ENCODE measurements around the gene SLC35B4. TPM values are rescaled to one million over a fixed set of nuclear protein-coding genes. Genes with fewer than 3 reads are reported as not detected.

SLC35B4 gene
- total RNA-seq, 3 donors from 2014 or later (not counting 1 experiment from before 2014, with no cell fraction given) = 5.2 to 11.5 (median 11.2) TPM

- 84% methylated on average over 3 of the region's 4 CpGs for WGBS (ENCODE audit: insufficient coverage)
- ATAC-seq (no peak), DNase-seq (no peak)
- Histone ChIP-seq H3K4me3 (ENCODE audit: low read length) (no peak overlapping the region), H3K9me3 (ENCODE audit: control insufficient read depth, insufficient read depth, low read length) (no peaks in the 10 kb centered on the region), H3K36me3 (ENCODE audit: control insufficient read depth, insufficient read depth, low read length) (no peaks in the 10 kb centered on the region), H3K27ac (ENCODE audit: low read length) (no peak overlapping the region), H3K4me1 (ENCODE audit: control insufficient read depth, insufficient read depth, low read length) (no peaks in the 10 kb centered on the region), H3K27me3 (ENCODE audit: control insufficient read depth, insufficient read depth, low read length) (no peaks in the 10 kb centered on the region)
- H3K4me1 Mint-ChIP-seq = peaks cover 0 to 7% of the 10 kb centered on the region in 2 donors
- intact Hi-C loops (cut with micrococcal nuclease) = no loop called here
- no peak overlapping the region for H3K27ac Mint-ChIP-seq
- no peaks in the 10 kb centered on the region for H3K36me3 Mint-ChIP-seq
- no peaks in the 10 kb centered on the region for H3K9me3 Mint-ChIP-seq
- peaks cover 0 to 7% of the 10 kb centered on the region in 2 donors for H3K27me3 Mint-ChIP-seq (ENCODE audit: low read depth in 2 of 2)
- TF ChIP-seq, protein P1, sequence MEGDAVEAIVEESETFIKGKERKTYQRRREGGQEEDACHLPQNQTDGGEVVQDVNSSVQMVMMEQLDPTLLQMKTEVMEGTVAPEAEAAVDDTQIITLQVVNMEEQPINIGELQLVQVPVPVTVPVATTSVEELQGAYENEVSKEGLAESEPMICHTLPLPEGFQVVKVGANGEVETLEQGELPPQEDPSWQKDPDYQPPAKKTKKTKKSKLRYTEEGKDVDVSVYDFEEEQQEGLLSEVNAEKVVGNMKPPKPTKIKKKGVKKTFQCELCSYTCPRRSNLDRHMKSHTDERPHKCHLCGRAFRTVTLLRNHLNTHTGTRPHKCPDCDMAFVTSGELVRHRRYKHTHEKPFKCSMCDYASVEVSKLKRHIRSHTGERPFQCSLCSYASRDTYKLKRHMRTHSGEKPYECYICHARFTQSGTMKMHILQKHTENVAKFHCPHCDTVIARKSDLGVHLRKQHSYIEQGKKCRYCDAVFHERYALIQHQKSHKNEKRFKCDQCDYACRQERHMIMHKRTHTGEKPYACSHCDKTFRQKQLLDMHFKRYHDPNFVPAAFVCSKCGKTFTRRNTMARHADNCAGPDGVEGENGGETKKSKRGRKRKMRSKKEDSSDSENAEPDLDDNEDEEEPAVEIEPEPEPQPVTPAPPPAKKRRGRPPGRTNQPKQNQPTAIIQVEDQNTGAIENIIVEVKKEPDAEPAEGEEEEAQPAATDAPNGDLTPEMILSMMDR (IDR thresholded peaks at IDR 0.05) = no peak
- no peak overlapping the region for H3K4me3 Mint-ChIP-seq
These were observed 36.7 kb upstream of the SLC35B4 start for GRCh38 chr7:134353411-134353810.

GRCh38 chr7:134351424-134351823 is 34.7 kb upstream of the SLC35B4 start:
- no peaks in the 10 kb centered on the region for H3K9me3 Mint-ChIP-seq
- H3K27me3 Mint-ChIP-seq (ENCODE audit: low read depth in 2 of 2) = peaks cover 0 to 15% of the 10 kb centered on the region in 2 donors
- Histone ChIP-seq H3K27ac (ENCODE audit: low read length) (no peak overlapping the region), H3K36me3 (ENCODE audit: control insufficient read depth, insufficient read depth, low read length) (no peaks in the 10 kb centered on the region), H3K4me1 (ENCODE audit: control insufficient read depth, insufficient read depth, low read length) (no peaks in the 10 kb centered on the region), H3K27me3 (ENCODE audit: control insufficient read depth, insufficient read depth, low read length) (no peaks in the 10 kb centered on the region), H3K9me3 (ENCODE audit: control insufficient read depth, insufficient read depth, low read length) (no peaks in the 10 kb centered on the region), H3K4me3 (ENCODE audit: low read length) (no peak overlapping the region)
- no peaks in the 10 kb centered on the region for H3K4me1 Mint-ChIP-seq
- no peak overlapping the region for H3K27ac Mint-ChIP-seq
- ATAC-seq (no peak), DNase-seq (no peak)
- TF ChIP-seq, protein P1 (IDR thresholded peaks at IDR 0.05) = no peak
- WGBS (ENCODE audit: insufficient coverage) = 85% methylated on average over 6 of the region's 7 CpGs
- no peaks in the 10 kb centered on the region for H3K36me3 Mint-ChIP-seq
- intact Hi-C loops (cut with micrococcal nuclease) = no loop called here
- no peak overlapping the region for H3K4me3 Mint-ChIP-seq

DNA sequence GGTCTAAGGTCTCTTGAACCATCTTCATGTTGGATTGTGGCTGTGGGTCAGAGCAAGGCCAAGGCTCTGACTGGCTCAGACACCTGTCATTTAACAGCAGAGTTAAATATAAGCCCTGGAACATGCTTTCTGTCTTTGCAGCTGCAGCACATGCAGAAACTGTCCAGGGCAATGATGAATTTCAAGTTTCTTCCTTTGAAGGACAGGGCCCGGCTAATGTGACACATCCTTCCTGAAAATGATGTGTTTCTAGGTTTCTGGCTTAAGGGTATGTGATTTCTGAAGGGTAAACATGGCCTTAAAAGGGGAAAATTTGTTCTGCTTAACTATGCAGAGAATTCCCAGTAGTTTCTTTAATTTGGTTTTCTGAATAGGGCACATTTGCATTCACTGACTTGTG is 34.0 kb upstream of the SLC35B4 start:
- DNase-seq = no peak

GRCh38 chr7:134347567-134347966 is 30.8 kb upstream of the SLC35B4 start:
- TF ChIP-seq, protein P1 (IDR thresholded peaks at IDR 0.05) = no peak
- Histone ChIP-seq H3K27me3 (ENCODE audit: control insufficient read depth, insufficient read depth, low read length) (no peaks in the 10 kb centered on the region), H3K4me1 (ENCODE audit: control insufficient read depth, insufficient read depth, low read length) (no peaks in the 10 kb centered on the region), H3K36me3 (ENCODE audit: control insufficient read depth, insufficient read depth, low read length) (no peaks in the 10 kb centered on the region), H3K9me3 (ENCODE audit: control insufficient read depth, insufficient read depth, low read length) (no peaks in the 10 kb centered on the region), H3K27ac (ENCODE audit: low read length) (no peak overlapping the region), H3K4me3 (ENCODE audit: low read length) (no peak overlapping the region)
- Mint-ChIP-seq H3K27me3 (ENCODE audit: low read depth in 2 of 2) (peaks cover 11 to 16% of the 10 kb centered on the region in 2 donors), H3K36me3 (no peaks in the 10 kb centered on the region), H3K4me3 (no peak overlapping the region), H3K27ac (no peak overlapping the region), H3K4me1 (no peaks in the 10 kb centered on the region), H3K9me3 (no peaks in the 10 kb centered on the region)
- ATAC-seq (no peak), DNase-seq (no peak)
- intact Hi-C loops (cut with micrococcal nuclease) = no loop called here
- WGBS (ENCODE audit: insufficient coverage) = 90% methylated on average over 4 of the region's 5 CpGs

More for the DNA sequence above, 34.0 kb upstream of the SLC35B4 start:
- Histone ChIP-seq H3K4me1 (ENCODE audit: control insufficient read depth, insufficient read depth, low read length) (no peaks in the 10 kb centered on the region), H3K36me3 (ENCODE audit: control insufficient read depth, insufficient read depth, low read length) (no peaks in the 10 kb centered on the region), H3K27me3 (ENCODE audit: control insufficient read depth, insufficient read depth, low read length) (no peaks in the 10 kb centered on the region), H3K27ac (ENCODE audit: low read length) (no peak overlapping the region), H3K4me3 (ENCODE audit: low read length) (no peak overlapping the region), H3K9me3 (ENCODE audit: control insufficient read depth, insufficient read depth, low read length) (no peaks in the 10 kb centered on the region)
- intact Hi-C loops (cut with micrococcal nuclease) = no loop called here
- 11% methylated on average over 1 of the region's 1 CpG for WGBS (ENCODE audit: insufficient coverage)
- TF ChIP-seq, protein P1 (IDR thresholded peaks at IDR 0.05) = no peak
- Mint-ChIP-seq H3K27ac (no peak overlapping the region), H3K4me1 (no peaks in the 10 kb centered on the region), H3K9me3 (no peaks in the 10 kb centered on the region), H3K4me3 (no peak overlapping the region), H3K27me3 (ENCODE audit: low read depth in 2 of 2) (peaks cover 0 to 13% of the 10 kb centered on the region in 2 donors), H3K36me3 (no peaks in the 10 kb centered on the region)
- no peak for ATAC-seq
